Stimulated activated CD4-positive, alpha-beta T cell treated with anti-CD3 and anti-CD28 coated beads, Interleukin-4, amount 100 ng/mL, for 24 hours (primary cell): ENCODE results near the gene CD80.
"Not testable (repeated sequence)": the region's sequence is repeated elsewhere in the genome, so short reads cannot be mapped to it uniquely, and the experiment has no call there.

ENCODE experiments used
- DNase-seq: peaks from one replicate; pipeline ENCODE4 v3.0.0-alpha.2; 2020

Gene CD80

GRCh38 chr3:119580067-119580760 lies 20.8 kb upstream of the CD80 start:
- DNase-seq, result no peak

GRCh38 chr3:119579366-119580066 lies 20.1 kb upstream of the CD80 start, which contains the start of gene ADPRH:
Gene ADPRH (plus strand): TSS chr3:119579492. CDS start chr3:119582170, 2,678 bp downstream.
- DNase-seq, result peak; percentile 54

DNA sequence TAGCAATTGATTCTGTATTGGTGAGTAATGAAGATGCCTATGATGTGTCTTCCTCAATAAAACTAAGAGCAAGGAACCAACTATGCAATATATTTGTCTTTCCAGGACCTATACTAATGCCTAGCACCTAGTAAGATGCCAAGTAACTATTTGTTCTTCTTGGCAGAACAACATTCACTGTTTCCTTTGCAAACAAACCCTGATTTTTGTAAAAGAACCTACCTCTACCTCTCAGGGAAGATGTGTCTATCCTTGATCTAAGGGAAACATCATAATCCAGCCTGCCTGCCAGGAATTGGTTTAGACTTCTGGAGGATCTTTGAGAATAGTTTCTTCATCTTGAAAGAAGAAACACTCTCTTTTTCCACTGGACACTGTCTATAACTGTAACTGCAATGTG lies 16.1 kb upstream of the CD80 start:
- DNase-seq, result no peak

DNA sequence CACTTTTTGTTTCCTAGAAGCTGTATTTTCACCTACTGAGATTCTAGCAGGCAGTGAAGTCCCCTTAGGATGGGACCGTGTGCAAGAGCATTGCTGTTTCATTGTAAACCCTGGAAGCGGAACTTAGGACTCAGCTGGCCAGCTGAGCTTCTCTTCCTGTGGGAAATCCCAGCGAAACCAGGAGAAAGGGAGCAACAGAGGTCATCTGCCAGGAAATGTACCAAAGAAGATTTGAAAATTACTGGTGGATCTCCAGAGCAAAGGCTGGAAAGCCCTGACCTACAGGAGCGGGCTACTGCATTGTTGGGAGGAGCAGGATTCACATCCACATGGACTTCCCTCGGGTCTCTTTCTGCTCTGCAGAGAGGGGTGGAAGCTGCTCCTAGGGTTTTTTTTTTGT lies 12.3 kb upstream of the CD80 start:
- no peak for DNase-seq

DNA sequence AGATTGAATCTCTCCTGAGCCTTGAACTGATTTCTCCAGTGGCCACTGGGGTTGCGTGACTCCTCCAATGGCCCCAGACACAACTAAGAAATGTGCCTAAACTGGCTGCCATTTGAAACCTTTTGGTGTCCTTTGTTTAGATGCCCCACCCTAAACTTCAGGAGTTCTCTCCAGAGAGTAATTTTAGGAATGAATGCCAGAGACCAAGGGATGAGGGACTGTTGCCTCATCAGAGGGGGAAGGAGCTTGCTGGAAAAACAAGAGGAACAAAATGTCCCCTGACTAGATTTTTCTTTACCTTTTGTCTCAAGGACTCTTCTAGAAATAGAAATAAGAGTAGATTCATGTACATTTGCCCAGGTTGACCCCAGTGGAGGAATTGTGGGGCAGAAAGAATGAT lies 11.8 kb upstream of the CD80 start:
- DNase-seq, result no peak

DNA sequence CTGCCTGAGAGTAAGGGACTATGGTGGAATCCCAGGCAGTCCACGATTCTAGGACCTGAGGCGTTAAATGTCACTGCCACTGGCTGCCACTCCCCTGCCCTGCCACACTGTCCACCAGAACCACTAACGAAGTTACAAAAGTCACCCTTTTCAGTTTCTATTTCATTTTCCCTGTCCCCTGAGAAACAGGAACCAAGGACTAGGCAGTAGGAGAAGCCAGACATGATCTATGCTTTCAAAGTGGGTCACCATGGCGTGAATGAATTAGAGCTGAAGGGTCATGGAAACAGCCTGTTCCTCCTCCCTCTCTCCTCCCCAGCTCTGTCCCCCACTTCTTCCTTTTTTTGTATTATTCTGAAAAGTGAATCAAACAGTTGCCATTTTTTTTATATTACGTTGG lies 10.8 kb upstream of the CD80 start:
- no peak for DNase-seq

DNA sequence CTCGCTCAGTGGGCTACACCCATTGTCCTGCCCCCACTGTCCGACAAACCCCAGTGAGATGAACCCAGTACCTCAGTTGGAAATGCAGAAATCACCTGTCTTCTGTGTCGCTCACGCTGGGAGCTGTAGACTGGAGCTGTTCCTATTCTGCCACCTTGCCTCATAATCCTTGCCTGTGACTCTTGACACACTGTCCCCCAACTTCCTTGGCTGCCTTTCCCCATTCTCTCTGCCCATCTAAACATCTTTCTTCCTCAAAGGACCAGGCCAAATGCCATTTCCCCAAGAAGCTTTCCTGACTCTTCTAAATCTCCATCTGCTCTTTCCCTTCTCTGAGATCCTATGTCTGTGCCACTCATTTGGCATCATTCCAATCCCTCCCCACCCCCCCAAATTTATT lies 9.7 kb upstream of the CD80 start:
- no peak for DNase-seq

GRCh38 chr3:119563334-119563733 lies 3.9 kb upstream of the CD80 start:
- DNase-seq, result not testable (repeated sequence)

GRCh38 chr3:119562307-119562961 lies 3.0 kb upstream of the CD80 start:
- peak; percentile 52 for DNase-seq

- DNase-seq, result no peak
Measured at GRCh38 chr3:119560160-119560559, 746 bp upstream of the CD80 start.

DNA sequence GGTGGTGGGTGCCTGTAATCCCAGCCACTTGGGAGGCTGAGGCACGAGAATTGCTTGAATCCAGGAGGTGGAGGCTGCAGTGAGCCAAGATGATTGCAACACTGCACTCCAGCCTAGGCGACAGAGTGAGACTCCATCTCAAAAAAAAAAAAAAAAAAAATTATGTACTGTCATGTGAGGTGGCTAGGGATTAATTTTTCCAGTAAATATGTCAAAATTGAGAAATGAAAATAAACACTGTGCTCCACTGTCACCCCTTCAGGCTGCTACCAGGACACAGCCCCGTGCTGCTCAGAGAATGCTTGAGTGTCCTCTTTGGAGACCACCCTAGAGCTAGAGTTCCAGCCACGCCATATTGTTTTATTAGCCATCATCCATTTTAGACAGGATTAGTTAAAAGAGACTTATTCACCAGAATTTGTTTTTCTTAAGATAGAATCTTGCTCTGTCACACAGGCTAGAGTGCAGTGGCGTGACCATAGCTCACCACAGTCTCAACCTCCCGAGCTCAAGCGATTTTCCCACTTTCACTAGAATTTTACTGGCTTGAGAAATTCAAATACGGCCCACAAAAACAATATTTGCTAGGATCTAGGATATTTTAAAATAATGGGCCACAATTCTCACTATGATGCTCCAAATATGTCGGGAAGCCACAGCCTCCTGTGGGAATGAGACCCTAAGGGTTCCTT lies 642 bp downstream of the CD80 start:
- no peak for DNase-seq

- no peak for DNase-seq
Measured at GRCh38 chr3:119557877-119558269, 1.5 kb downstream of the CD80 start.

DNA sequence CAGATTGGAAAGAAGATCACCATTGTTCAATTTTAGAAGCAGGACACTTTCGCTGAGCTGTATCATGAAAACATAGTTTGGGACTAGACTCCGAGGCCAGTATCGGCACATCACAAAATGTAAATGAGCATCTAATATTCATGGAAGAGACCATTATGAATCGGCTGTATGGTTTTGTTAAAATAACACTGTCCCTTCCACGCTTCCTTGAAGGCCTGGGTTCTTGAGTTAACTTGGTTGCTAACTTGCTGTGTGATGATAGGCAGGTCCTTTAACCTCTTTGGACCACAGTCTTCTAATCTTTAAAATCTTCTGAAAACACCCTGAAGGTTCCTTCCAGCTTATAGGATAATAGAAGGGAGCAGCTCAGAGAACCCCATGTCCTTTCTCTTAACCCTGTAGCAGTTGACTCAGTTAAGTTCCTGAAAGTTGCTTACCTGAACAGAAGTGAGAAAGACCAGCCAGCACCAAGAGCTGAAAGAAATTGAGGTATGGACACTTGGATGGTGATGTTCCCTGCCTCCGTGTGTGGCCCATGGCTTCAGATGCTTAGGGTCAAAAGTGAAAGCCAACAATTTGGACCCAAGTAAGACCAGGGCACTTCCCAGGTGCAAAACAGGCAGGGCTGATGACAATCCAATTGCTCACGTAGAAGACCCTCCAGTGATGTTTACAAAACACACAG lies 2.1 kb downstream of the CD80 start:
- DNase-seq, result no peak

GRCh38 chr3:119555929-119556328 lies 3.5 kb downstream of the CD80 start:
- no peak for DNase-seq

DNA sequence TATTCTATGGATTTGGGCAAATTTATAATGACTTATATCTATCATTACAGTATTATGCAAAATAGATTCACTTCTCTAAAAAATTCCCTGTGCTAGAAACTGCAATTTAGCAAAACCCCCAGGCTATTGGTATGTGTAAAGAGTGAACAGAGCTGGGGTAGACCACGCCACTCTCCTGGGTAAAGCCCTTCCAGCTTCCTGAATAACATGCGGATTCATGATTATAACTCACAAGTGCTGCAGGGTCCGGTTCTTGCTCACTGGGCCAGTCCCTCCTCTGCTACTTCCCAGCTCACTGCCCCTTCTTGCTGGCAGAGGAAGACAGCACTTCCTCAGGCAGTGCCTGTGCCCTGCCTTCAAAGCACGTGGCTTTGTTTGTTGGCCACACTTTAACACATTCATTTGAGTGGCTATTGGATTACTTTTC lies 4.1 kb downstream of the CD80 start:
- DNase-seq, result no peak

GRCh38 chr3:119553823-119554415 lies 5.5 kb downstream of the CD80 start:
- no peak for DNase-seq

- not testable (repeated sequence) for DNase-seq
Measured at GRCh38 chr3:119552928-119553327, 6.5 kb downstream of the CD80 start.

GRCh38 chr3:119551598-119551997 lies 7.8 kb downstream of the CD80 start:
- no peak for DNase-seq

GRCh38 chr3:119550192-119550910 lies 9.1 kb downstream of the CD80 start:
- DNase-seq, result no peak

- no peak for DNase-seq
Measured at GRCh38 chr3:119548341-119548740, 11.1 kb downstream of the CD80 start.

DNA sequence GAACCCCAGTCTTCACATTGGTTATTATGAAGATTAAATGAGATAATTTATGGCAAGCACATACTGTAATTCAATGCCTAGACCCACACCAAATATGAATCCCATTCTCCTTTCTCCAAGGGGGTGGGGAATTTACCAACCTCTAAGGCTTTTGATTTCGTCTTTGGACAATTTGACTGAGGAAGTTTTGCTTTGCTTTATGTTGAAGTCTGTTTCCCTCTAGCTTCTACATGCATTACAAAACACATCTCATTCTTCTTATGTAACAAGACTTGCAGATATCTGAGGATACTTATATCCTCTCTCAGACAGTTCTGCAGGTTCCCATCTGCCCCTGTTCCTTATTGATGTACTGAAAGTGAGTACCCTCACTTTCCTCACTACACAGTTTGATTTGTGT lies 12.2 kb downstream of the CD80 start:
- no peak for DNase-seq

GRCh38 chr3:119543147-119543546 lies 16.3 kb downstream of the CD80 start:
- DNase-seq, result no peak
